BLaER1 (cell line): ENCODE measurements around the gene OR5AU1.
"Not testable (repeated sequence)": the region's sequence is repeated elsewhere in the genome, so short reads cannot be mapped to it uniquely, and the experiment has no call there.

ENCODE experiments used
- H3K27ac ChIP-seq: shearing (Covaris generic); formaldehyde crosslinking; 2 replicates; pipeline ENCODE4 v1.8.1; 2022
- H3K27me3 ChIP-seq: shearing (Covaris generic); formaldehyde crosslinking; 2 replicates; pipeline ENCODE4 v1.8.1; 2022
- H3K36me3 ChIP-seq: shearing (Covaris generic); formaldehyde crosslinking; 2 replicates; pipeline ENCODE4 v1.8.1; 2022
- H3K4me1 ChIP-seq: shearing (Covaris generic); formaldehyde crosslinking; 2 replicates; pipeline ENCODE4 v1.8.1; 2022
- H3K4me2 ChIP-seq: shearing (Covaris generic); formaldehyde crosslinking; 2 replicates; pipeline ENCODE4 v1.8.1; 2022
- H3K4me3 ChIP-seq: shearing (Covaris generic); formaldehyde crosslinking; 2 replicates; pipeline ENCODE4 v1.8.1; 2022
- H3K9ac ChIP-seq: shearing (Covaris generic); formaldehyde crosslinking; 2 replicates; pipeline ENCODE4 v1.8.1; 2022
- H3K9me3 ChIP-seq: shearing (Covaris generic); formaldehyde crosslinking; 2 replicates; pipeline ENCODE4 v1.8.1; 2022
- H4K20me1 ChIP-seq: shearing (Covaris generic); formaldehyde crosslinking; 2 replicates; pipeline ENCODE4 v1.8.1; 2022
- Cebpa-rat ChIP-seq: shearing (Covaris generic); IDR thresholded peaks from 2 replicates; pipeline ENCODE4 v1.8.1; 2022

OR5AU1 gene

DNA sequence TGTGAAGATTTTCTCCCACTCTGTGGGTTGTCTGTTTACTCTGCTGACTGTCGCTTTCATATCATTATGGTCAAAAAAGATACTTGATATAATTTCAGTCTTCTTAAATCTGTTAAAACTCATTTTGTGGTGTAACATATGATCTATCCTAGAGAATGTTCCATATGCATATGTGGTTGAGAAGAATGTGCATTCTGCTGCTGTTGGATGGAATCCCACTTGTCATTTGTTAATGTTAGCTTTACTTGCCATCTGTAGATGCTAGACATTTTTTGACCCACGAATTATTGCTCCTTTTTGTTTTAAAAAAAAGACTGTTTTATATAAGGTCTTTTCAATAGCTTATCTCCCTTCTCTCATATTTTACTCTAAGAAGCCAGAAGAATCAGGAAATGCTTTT lies 26.3 kb upstream of the OR5AU1 start:
- no peaks in the 10 kb centered on the region for H4K20me1 ChIP-seq
- H3K4me2 ChIP-seq: no peak overlapping the region
- H3K9me3 ChIP-seq: peaks cover 18% of the 10 kb centered on the region
- peaks cover 9% of the 10 kb centered on the region for H3K4me1 ChIP-seq
- no peak for TF ChIP-seq Cebpa-rat
- H3K36me3 ChIP-seq: no peaks in the 10 kb centered on the region
- no peaks in the 10 kb centered on the region for H3K27me3 ChIP-seq
- H3K27ac ChIP-seq: no peak overlapping the region
- no peak overlapping the region for H3K9ac ChIP-seq
- no peak overlapping the region for H3K4me3 ChIP-seq

DNA sequence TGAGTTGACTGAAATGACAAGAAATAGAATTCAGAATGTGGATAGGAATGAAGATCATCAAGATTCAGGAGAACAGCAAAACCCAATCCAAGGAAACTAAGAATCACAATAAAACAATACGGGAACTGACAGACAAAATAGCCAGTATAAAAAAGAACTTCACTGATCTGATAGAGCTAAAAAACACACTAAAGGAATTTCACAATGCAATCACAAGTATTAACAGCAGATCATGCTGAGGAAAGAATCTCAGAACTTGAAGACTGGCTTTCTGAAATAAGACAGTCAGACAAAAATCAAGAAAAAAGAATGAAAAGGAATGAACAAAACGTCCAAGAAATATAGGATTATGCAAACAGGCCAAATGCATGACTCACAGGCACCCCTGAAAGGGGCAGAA lies 15.3 kb upstream of the OR5AU1 start:
- Histone ChIP-seq H3K4me2 (no peak overlapping the region), H3K27ac (no peak overlapping the region), H3K4me3 (no peak overlapping the region), H3K27me3 (no peaks in the 10 kb centered on the region), H3K36me3 (no peaks in the 10 kb centered on the region), H4K20me1 (no peaks in the 10 kb centered on the region), H3K9me3 (peaks cover 28% of the 10 kb centered on the region), H3K9ac (no peak overlapping the region), H3K4me1 (peaks cover 19% of the 10 kb centered on the region)
- TF ChIP-seq Cebpa-rat: no peak

DNA sequence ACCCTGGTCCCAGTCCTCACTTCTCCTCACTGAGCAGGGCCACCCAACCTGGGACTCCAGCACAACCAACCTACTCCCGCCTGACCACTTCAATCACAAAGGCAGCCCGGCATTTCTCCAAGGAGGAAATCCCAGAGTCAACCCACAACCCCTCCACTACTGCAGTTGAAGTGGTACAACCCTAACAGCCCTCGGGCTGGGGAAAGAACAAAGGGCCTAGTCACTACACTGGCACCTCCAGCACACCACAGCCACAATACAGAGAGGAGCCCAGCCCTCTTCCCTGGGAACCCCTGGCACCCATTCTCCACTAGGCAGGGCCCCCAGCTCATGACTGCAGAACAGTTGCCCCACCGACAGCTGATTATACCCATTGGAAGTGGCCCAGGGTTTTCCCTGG lies 13.7 kb upstream of the OR5AU1 start:
- no peak for TF ChIP-seq Cebpa-rat
- H3K9me3 ChIP-seq: peaks cover 28% of the 10 kb centered on the region
- H3K27me3 ChIP-seq: no peaks in the 10 kb centered on the region
- H3K4me1 ChIP-seq: peaks cover 24% of the 10 kb centered on the region
- no peak overlapping the region for H3K9ac ChIP-seq
- no peak overlapping the region for H3K27ac ChIP-seq
- H3K36me3 ChIP-seq: no peaks in the 10 kb centered on the region
- no peaks in the 10 kb centered on the region for H4K20me1 ChIP-seq
- H3K4me2 ChIP-seq: peak overlapping the region; percentile 44
- H3K4me3 ChIP-seq: no peak overlapping the region

DNA sequence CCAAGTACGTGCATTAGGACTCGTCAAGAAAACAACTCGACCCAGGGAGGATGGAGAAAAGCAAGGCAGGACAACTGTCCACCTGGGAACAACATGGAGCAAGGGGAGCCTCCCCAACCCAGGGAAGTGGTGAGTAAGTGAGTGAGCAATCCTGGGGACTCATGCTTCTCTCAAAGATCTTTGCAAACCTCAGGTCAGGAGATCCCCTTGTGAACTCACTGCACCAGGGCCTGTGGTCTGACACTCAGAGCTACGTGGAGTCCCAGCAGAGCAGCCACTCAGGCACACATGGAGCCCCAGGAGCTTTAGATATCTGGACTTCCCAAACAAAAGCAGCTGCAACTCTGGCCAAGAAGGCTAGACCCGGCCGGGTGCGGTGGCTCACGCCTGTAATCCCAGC lies 12.2 kb upstream of the OR5AU1 start:
- TF ChIP-seq Cebpa-rat: no peak
- peaks cover 28% of the 10 kb centered on the region for H3K9me3 ChIP-seq
- no peaks in the 10 kb centered on the region for H4K20me1 ChIP-seq
- H3K4me2 ChIP-seq: no peak overlapping the region
- no peak overlapping the region for H3K4me3 ChIP-seq
- no peaks in the 10 kb centered on the region for H3K36me3 ChIP-seq
- no peaks in the 10 kb centered on the region for H3K27me3 ChIP-seq
- no peak overlapping the region for H3K9ac ChIP-seq
- peaks cover 34% of the 10 kb centered on the region for H3K4me1 ChIP-seq
- H3K27ac ChIP-seq: no peak overlapping the region

DNA sequence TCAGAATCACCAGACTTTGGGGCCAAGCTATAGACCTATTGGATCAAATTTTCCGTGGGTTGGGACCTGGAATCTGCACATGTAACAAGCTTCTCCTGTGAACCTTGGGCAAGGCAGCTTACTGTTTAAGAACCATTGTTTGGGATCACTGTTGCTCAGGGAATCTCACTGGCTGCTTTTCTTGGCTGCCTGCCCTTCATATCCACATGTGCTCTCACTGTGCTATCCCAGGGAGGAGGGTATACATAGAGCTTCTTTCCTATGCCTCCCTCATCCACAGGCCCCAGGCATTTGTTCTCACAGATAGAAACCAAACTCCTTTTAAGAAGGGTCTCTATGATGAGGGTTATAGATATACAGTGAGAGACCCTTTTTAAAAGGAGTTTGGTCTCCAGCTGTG lies 9.8 kb upstream of the OR5AU1 start:
- not testable (repeated sequence) for H3K4me3 ChIP-seq, H3K4me2 ChIP-seq, H3K27ac ChIP-seq, H3K27me3 ChIP-seq, H4K20me1 ChIP-seq, H3K9ac ChIP-seq, H3K36me3 ChIP-seq
- Histone ChIP-seq H3K9me3 (peaks cover 13% of the 10 kb centered on the region; the same call in 1 of the 2 replicates), H3K4me1 (peaks cover 34% of the 10 kb centered on the region)

DNA sequence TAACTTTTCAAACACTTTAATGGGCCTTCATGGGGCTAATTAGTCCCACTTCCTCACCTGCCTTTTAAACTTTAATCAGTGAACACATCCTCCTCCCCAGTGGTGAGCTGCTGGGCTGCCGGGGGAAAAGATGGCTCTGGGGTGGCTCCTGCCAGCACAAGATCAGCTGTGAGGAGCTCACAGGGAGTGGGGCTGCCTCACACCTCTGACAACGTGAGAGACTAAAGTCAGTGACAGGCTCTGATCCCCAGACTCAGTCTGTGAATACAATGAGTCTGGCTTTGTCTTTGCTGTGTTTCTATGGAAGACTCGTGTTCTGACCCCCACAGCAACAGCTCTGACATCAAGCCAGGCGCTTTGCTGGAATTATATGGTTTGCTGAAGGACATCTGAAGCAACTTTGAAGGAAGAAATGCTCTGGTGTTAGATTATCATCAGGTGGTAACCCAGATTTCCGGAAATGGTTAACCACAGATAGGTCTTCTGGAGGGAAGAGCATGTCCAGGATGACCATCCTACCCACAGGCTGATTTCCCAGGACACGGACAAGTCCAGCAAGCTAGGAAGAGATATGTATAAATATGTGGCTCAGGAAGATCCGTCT lies 9.2 kb upstream of the OR5AU1 start:
- H3K4me1 ChIP-seq: peaks cover 32% of the 10 kb centered on the region

DNA sequence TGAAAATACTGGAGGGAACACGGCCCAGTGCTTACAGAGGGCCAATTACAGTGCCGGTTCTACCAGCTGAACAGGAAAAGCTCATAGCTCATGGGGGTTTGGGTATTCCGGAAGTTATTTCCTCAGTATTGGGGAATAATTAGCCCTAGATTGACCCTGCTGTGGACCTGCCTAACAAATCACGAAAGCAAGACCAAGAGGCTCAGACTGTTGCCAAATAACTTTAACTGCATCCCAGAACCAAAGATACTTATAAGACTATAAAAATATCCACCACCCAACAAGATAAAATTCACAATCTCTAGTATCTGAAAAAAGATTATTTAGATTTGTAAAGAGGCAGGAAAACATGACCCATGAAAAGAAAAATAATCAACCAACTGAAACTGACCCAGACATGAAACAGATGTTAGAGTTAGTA lies 8.0 kb upstream of the OR5AU1 start:
- Histone ChIP-seq H3K36me3 (no peaks in the 10 kb centered on the region), H3K4me1 (peaks cover 19% of the 10 kb centered on the region), H4K20me1 (no peaks in the 10 kb centered on the region), H3K9me3 (0 out of 2 replicates have a peak, but pooled peaks cover 3% of the 10 kb centered on the region), H3K27ac (no peak overlapping the region), H3K27me3 (no peaks in the 10 kb centered on the region), H3K9ac (no peak overlapping the region), H3K4me3 (no peak overlapping the region), H3K4me2 (peak overlapping the region; percentile 32)
- no peak for TF ChIP-seq Cebpa-rat

More for the DNA sequence above, 9.2 kb upstream of the OR5AU1 start:
- not testable (repeated sequence) for H3K9me3 ChIP-seq, H4K20me1 ChIP-seq, H3K27me3 ChIP-seq, H3K27ac ChIP-seq, H3K36me3 ChIP-seq, H3K9ac ChIP-seq, H3K4me3 ChIP-seq
- peak overlapping the region; percentile 29 for H3K4me2 ChIP-seq

DNA sequence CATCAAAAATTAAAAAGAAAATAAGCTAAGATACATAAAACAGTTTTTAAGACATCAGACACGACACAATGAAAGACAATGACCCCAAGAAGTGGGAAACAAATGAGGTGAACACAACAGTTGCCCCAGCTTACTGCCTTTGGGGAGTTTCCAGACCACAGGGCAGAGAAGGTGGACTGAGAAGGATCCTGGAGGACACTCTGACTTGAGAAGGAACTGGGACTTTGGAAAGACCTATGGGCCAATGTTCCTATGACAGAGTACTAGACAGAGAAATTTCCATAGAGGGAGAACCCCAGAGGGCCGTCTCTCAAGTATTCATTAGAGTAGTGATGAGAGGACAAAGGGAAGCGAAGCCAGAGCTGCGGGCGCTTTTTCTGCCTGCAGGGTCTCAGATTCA lies 6.2 kb upstream of the OR5AU1 start:
- Histone ChIP-seq H3K27me3 (no peaks in the 10 kb centered on the region), H3K4me3 (no peak overlapping the region), H3K4me1 (peaks cover 15% of the 10 kb centered on the region), H3K9me3 (no peaks in the 10 kb centered on the region), H3K36me3 (no peaks in the 10 kb centered on the region), H3K9ac (no peak overlapping the region), H3K4me2 (no peak overlapping the region), H4K20me1 (no peaks in the 10 kb centered on the region), H3K27ac (no peak overlapping the region)
- no peak for TF ChIP-seq Cebpa-rat

DNA sequence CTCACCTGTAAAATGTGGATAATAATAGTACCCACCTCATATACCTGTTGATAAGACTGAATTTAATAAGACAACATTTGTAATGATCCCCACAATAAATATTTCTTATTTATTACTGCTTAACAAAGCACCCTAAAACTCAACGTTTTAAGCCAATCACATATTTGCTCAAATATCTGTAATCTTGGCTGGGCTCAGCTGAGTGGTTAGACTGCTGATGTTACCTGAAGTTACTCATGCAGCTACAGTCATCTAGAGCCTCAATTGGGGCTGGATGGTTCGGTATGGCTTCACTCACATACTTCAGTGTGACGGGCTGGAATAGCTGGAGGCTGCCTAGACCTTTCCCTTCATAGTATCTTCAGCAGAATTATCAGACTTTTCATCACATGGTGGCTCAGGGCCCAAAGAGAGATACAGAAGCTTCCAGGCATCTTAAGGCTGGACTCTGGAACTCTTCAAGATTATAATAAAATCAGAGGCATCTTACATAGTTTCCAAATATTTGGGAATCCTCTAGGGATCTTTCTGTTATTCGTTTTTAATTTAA lies 4.3 kb upstream of the OR5AU1 start:
- peaks cover 13% of the 10 kb centered on the region for H3K4me1 ChIP-seq
- H3K36me3 ChIP-seq: no peaks in the 10 kb centered on the region
- H3K9me3 ChIP-seq: no peaks in the 10 kb centered on the region
- H3K4me2 ChIP-seq: no peak overlapping the region
- no peaks in the 10 kb centered on the region for H4K20me1 ChIP-seq
- TF ChIP-seq Cebpa-rat: no peak
- H3K9ac ChIP-seq: no peak overlapping the region
- no peak overlapping the region for H3K27ac ChIP-seq
- no peaks in the 10 kb centered on the region for H3K27me3 ChIP-seq
- no peak overlapping the region for H3K4me3 ChIP-seq

DNA sequence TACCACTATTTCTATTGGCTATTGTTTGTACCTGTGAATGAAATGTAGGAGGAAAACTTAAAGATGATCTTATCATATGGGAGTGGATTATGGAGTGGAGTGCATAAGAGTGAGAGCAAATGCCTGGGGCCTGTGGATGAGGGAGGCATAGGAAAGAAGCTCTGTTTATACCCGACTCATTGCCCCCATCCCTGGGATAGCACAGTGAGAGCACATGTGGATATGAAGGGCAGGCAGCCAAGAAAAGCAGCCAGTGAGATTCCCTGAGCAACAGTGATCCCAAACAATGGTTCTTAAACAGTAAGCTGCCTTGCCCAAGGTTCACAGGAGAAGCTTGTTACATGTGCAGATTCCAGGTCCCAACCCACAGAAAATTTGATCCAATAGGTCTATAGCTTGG lies 2.3 kb upstream of the OR5AU1 start:
- not testable (repeated sequence) for H3K4me1 ChIP-seq, H3K9me3 ChIP-seq, H3K27ac ChIP-seq, H3K4me3 ChIP-seq, H3K36me3 ChIP-seq, H4K20me1 ChIP-seq, H3K9ac ChIP-seq, H3K4me2 ChIP-seq, H3K27me3 ChIP-seq
